Effector memory CD8-positive, alpha-beta T cell (primary cell): ENCODE results near the gene RAB26.
A peak's percentile ranks its signal among the peaks of the same experiment; 100 is the strongest.

Experiments used
- ATAC-seq: fragments of 150-1000 bp; cut with Tn5 transposase; replicated peaks from 2 replicates; pipeline ENCODE4 v1.10.0; 2021; ENCODE audit warnings: mild to moderate bottlenecking, moderate library complexity
- DNase-seq, 3 experiments: peaks; one replicate each; pipeline ENCODE4 v3.0.0; 2021
- H3K27ac Mint-ChIP-seq, 2 donors: one replicate each; pipeline ENCODE4 v1.8.0; 2022; ENCODE audit warnings: mild to moderate bottlenecking in 2 of 2, mixed read lengths in 2 of 2, moderate library complexity in 2 of 2
- H3K27me3 Mint-ChIP-seq, 2 donors: one replicate each; pipeline ENCODE4 v1.8.0; 2022; ENCODE audit warnings: mixed read lengths in 2 of 2
- H3K36me3 Mint-ChIP-seq: one replicate; pipeline ENCODE4 v1.8.0; 2022; ENCODE audit warnings: mild to moderate bottlenecking, moderate library complexity, mixed read lengths; ENCODE audit not compliant: insufficient read depth
- H3K4me1 Mint-ChIP-seq, 2 donors: one replicate each; pipeline ENCODE4 v1.8.0; 2022; ENCODE audit warnings: low read depth in 2 of 2, mixed read lengths in 2 of 2
- H3K4me3 Mint-ChIP-seq, 2 donors: one replicate each; pipeline ENCODE4 v1.8.0; 2022; ENCODE audit warnings: mild to moderate bottlenecking in 2 of 2, mixed read lengths in 2 of 2, moderate library complexity in 2 of 2
- H3K9me3 Mint-ChIP-seq, 2 donors: one replicate each; pipeline ENCODE4 v1.8.0; 2022; ENCODE audit warnings: mixed read lengths in 2 of 2

Gene RAB26

DNA sequence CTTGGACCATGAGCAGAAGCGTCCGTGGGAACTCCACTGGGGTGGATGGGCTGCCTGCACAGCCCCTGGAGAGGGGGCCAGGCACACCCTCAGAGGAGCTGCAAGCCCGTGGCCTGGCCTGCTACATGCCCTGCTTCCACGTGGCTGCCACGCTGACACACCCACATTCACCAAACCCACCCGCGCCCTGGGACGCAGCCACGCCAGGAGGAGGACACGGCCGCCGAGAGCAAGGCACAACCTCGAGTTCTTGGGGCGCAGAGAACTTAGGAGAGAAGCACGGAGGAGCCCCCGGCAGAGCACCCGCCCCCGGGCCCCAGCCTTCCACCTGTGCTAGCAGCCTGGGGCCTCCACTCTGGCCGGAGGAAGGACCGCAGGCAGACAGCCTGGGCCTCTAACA, 29.1 kb downstream of the RAB26 start:
- Mint-ChIP-seq H3K4me3 (no peak overlapping the region), H3K36me3 (peaks cover 10% of the 10 kb centered on the region), H3K27ac (no peak overlapping the region), H3K27me3 (no peaks in the 10 kb centered on the region), H3K4me1 (peaks cover 5 to 9% of the 10 kb centered on the region in 2 donors), H3K9me3 (no peaks in the 10 kb centered on the region)
- no peak for ATAC-seq
- no peak for DNase-seq

DNA sequence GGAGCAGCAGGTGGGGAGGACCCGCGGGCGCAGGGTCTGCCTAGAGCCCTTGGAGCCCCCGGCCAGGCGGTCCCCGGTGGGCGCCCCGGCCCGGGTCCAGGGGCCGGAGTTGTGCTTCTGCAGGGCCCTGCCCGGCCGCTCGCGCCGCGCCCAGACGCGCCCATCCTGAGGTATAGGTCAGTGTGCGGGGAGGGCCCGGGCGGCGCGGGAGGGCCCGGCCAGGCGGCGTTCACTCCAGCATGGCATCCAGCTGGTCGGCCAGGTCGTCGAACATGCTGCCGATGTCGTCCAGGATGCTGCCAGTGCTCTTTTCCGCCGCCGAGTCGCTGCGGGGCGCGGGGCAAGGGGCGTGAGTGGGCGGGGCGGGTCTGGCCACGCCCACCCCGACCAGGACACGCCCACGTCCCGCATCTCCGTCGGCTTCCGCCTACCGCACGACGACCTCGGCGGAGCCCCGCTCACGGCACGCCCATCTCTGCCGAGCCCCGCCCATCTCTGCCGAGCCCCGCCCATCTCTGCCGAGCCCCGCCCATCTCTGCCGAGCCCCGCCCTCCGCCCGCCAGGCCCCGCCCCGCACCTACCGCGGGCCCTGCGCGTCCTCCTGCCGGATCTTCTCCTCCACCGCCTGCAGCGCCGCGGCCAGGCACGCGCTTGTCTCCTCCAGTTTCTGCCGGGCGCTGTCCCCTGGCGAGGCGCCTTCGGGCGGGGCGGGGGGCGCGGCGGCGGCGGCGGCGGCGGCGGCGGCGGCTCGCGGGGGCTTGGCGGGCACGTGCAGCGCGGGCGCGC, 30.1 kb downstream of the RAB26 start:
- H3K4me1 Mint-ChIP-seq: peaks cover 5 to 9% of the 10 kb centered on the region in 2 donors
- DNase-seq (peak; percentile 19 to 30 (median 25)), ATAC-seq (peak; percentile 79)
- peaks cover 10% of the 10 kb centered on the region for H3K36me3 Mint-ChIP-seq
- no peaks in the 10 kb centered on the region for H3K27me3 Mint-ChIP-seq
- H3K4me3 Mint-ChIP-seq: no peak overlapping the region
- H3K9me3 Mint-ChIP-seq: no peaks in the 10 kb centered on the region
- no peak overlapping the region for H3K27ac Mint-ChIP-seq

DNA sequence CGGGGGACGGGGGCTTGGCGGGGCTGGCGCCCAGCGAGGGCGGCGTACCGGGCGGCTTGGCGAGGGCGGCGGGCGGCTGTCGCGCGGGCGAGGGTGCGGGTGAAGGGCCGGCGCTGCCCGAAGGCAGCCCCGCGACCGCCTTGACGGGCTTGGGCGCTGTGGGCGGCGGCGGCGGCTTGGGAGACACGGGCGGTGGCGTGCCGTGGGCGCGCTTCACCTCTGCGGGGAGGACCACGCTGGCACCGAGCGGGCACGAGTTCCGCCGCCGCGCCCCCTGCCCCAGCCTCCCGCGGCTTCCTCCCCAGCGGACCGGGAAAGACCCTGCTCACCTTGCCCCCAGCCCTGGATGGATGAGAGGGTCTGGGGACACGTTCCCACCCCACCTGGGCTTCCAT, 30.7 kb downstream of the RAB26 start:
- H3K27ac Mint-ChIP-seq: no peak overlapping the region
- H3K36me3 Mint-ChIP-seq: peaks cover 6% of the 10 kb centered on the region
- no peaks in the 10 kb centered on the region for H3K27me3 Mint-ChIP-seq
- peaks cover 5 to 8% of the 10 kb centered on the region in 2 donors for H3K4me1 Mint-ChIP-seq
- ATAC-seq: peak; percentile 5
- no peak overlapping the region for H3K4me3 Mint-ChIP-seq
- no peak for DNase-seq
- no peaks in the 10 kb centered on the region for H3K9me3 Mint-ChIP-seq

DNA sequence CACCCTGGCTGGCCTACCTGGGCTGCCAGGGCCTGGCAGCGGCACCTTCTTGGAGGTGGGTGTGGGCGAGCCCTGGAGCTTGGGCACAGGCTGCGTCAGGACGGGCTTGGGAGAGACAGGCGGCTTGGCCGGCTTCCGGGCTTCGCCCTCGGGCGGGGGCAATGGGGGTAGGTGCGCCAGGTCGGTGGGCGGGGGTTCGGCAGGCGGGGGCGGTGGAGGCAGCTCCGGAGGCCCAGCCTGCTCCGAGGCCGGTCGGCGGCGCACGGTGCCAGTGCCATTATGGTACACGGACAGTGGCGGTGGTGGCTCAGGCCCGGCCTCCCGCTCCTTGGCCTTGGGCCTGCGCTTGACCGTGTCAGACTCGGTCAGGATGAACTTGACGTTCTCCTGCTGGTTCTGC, 31.2 kb downstream of the RAB26 start:
- no peak for DNase-seq
- no peak for ATAC-seq
- Mint-ChIP-seq H3K36me3 (peaks cover 6% of the 10 kb centered on the region), H3K27ac (no peak overlapping the region), H3K27me3 (no peaks in the 10 kb centered on the region), H3K9me3 (no peaks in the 10 kb centered on the region), H3K4me1 (peaks cover 5 to 8% of the 10 kb centered on the region in 2 donors), H3K4me3 (no peak overlapping the region)

DNA sequence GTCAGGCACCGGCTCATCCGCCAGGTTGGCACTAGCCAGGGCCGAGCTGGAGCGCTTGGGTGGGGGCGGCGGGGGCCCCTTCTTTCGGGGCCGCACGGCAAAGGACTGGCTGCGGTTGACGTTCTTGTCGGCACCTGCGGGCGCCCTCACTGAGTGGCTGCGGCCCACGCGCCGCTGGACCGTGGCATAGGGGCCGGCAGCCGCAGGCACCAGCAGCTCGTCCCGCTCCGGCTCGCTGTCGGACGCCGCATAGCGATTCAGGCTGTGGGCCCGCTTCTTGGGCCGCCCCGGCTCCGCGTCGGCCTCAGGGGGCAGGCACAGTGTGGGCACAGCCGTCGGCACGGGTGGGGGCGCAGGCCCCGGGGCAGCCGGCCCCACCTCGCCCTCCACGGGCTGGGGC, 32.0 kb downstream of the RAB26 start:
- H3K27ac Mint-ChIP-seq: no peak overlapping the region
- no peaks in the 10 kb centered on the region for H3K9me3 Mint-ChIP-seq

DNA sequence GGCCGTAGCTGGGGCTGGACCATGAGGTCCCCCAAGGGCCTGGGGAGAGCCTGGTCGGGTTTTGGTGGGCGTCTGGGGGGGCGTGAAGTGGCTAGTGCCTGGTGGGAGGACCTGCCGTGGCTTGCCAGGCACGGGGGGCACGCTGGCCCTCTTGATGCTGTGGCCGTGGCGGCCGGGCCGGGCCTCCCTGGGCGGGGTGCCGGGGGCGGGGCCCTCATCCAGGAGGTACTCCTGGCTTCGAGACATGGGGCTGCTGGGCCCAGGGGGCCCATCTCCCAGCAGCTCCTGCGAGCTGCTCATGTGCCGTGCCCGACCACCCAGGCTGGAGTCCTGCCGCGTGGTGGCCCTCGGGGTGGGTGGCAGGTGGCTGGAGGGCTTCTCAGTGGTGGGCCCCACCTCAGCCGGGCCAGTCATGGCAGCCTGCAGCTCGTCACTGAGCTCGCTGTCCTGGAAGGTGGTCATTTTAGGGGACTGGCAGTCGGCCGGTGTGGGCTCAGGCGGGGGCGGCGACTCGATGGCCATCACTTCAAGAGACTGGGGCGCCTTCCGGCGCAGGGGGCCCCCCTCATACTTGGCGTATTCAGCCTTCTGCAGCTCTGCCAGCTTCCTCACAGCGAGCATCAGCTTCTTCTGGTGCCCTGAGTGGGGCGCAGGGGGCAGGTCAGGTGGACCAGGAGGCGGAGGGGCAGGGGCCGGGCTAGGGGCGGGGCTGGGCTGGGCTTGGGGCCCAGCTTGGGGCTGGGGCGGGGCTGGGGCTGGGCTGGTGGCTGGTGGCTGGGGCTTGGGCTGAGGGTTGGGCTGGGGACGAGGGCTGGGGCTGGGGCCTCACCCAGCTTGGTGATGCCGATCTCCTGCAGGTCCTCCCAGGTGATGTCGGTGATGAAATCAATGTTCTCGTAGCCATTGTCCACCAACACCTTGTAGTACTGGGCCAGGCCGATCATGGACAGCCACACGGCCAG, 32.8 kb downstream of the RAB26 start:
- Mint-ChIP-seq H3K27me3 (no peaks in the 10 kb centered on the region), H3K27ac (no peak overlapping the region), H3K4me1 (peaks cover 5 to 8% of the 10 kb centered on the region in 2 donors), H3K4me3 (no peak overlapping the region), H3K36me3 (peaks cover 2% of the 10 kb centered on the region), H3K9me3 (no peaks in the 10 kb centered on the region)
- DNase-seq (no peak), ATAC-seq (no peak)

More for the DNA sequence above, 32.0 kb downstream of the RAB26 start:
- ATAC-seq: no peak
- DNase-seq: no peak
- H3K4me1 Mint-ChIP-seq: peaks cover 5 to 8% of the 10 kb centered on the region in 2 donors
- no peak overlapping the region for H3K4me3 Mint-ChIP-seq
- H3K36me3 Mint-ChIP-seq: peaks cover 6% of the 10 kb centered on the region
- no peaks in the 10 kb centered on the region for H3K27me3 Mint-ChIP-seq

DNA sequence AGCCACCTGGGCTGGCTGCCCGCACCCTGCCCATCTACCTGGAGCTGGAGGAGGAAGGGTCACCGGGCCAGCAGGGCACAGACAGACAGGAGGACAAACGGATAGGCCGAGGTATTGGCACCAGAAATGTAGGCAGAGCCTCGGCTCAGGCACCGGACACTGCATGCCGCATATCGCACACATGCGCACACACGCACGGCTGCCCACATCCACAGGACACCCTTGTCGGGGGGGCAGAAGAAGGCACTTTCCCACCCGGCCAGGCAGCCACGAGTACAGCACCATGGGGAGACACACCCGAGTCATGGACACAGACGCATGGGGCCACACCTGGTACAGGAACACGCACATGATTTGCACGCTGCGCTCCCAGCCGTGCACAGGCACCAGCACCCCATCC, 33.5 kb downstream of the RAB26 start:
- H3K27ac Mint-ChIP-seq: peak overlapping the region in 1 of 2 donors; percentile 65
- H3K27me3 Mint-ChIP-seq: no peaks in the 10 kb centered on the region
- ATAC-seq: no peak
- peaks cover 5 to 8% of the 10 kb centered on the region in 2 donors for H3K4me1 Mint-ChIP-seq
- no peak for DNase-seq
- no peaks in the 10 kb centered on the region for H3K36me3 Mint-ChIP-seq
- no peak overlapping the region for H3K4me3 Mint-ChIP-seq
- no peaks in the 10 kb centered on the region for H3K9me3 Mint-ChIP-seq

DNA sequence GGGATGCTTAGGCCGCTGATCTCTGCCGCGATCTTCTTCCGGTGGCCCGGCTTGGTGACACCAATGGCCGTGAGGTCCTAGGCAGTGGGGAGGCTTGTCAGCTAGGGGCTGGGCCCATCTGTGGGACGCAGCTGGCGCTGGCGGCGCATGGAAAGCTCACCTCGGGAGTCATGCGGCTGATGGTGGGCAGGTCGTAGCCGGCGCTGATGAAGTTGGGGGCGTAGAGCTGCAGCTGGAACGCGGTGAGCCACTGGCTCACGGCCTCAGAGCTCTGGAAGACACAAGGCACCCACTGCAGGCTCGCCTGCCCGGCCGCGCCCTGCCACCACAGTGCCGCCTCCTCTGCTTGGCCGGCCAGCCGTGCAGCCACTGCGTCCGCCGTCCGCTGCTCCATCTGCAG, 35.2 kb downstream of the RAB26 start:
- no peak overlapping the region for H3K27ac Mint-ChIP-seq
- H3K4me3 Mint-ChIP-seq: no peak overlapping the region
- ATAC-seq (no peak), DNase-seq (no peak)
- H3K36me3 Mint-ChIP-seq: no peaks in the 10 kb centered on the region
- no peaks in the 10 kb centered on the region for H3K27me3 Mint-ChIP-seq
- H3K4me1 Mint-ChIP-seq: peaks cover 5 to 8% of the 10 kb centered on the region in 2 donors
- no peaks in the 10 kb centered on the region for H3K9me3 Mint-ChIP-seq

DNA sequence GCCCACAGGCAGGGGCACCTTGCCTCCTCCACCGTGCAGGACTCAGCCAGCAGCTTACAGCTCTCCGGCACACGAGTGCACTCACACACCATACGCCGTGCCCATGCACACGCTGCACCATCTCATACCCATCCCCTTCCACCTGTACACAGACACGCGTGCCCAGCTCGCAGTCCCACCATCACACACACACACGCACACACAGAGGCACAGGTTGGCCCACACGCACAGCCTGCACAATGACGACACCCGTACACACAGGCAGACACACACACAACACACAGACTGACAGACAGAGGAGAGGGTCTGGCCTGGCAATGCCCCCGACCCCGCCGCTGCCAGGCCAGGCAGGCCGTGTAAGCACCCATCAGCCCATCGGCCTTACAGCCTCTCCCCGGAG, 35.9 kb downstream of the RAB26 start:
- no peak for ATAC-seq
- H3K27ac Mint-ChIP-seq: no peak overlapping the region

DNA sequence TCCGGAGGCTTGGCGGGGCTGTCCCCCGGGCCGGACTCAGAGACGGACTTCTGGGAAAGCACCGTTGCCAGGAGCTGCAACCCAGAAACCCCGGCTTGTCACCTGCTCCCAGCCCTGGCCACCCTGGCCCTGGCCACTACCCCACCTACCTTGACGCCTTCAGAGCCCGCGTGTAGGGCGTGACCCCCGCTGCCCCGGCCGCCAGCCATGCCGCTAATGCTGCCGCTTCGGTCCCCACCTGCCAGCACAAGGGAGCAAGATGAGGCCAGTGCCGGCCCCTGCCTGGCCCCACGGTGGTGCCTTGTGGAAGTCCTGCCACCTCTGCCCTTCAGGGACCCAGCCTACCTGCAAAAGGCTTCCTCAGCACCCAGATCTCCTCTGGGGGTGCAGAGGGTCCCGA, 36.5 kb downstream of the RAB26 start:
- Mint-ChIP-seq H3K27me3 (no peaks in the 10 kb centered on the region), H3K4me3 (no peak overlapping the region), H3K4me1 (peaks cover 5 to 8% of the 10 kb centered on the region in 2 donors), H3K36me3 (no peaks in the 10 kb centered on the region), H3K27ac (no peak overlapping the region), H3K9me3 (no peaks in the 10 kb centered on the region)
- DNase-seq: no peak
- ATAC-seq: no peak

More for the DNA sequence above, 35.9 kb downstream of the RAB26 start:
- peaks cover 5 to 8% of the 10 kb centered on the region in 2 donors for H3K4me1 Mint-ChIP-seq
- no peaks in the 10 kb centered on the region for H3K9me3 Mint-ChIP-seq
- DNase-seq: no peak
- no peak overlapping the region for H3K4me3 Mint-ChIP-seq
- H3K27me3 Mint-ChIP-seq: no peaks in the 10 kb centered on the region
- no peaks in the 10 kb centered on the region for H3K36me3 Mint-ChIP-seq

DNA sequence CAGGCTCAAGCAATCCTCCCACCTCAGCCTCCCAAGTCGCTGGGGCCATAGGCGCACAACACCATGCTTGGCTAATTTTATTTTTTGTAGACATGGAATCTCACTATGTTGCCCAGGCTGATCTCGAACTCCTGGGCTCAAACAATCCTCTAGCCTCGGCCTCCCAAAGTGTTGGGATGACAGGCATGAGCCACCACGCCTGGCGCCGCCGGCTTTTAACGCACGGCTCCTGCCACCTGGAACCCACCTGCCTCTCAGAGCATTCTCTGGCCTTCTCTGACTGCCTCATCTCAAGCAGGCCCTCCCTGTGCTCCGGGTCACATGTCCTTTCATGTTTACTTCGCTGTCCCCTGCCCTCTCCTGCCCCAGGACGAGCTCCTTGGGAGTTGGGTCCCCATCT, 37.6 kb downstream of the RAB26 start:
- DNase-seq (no peak), ATAC-seq (no peak)
- Mint-ChIP-seq H3K4me1 (peaks cover 5 to 8% of the 10 kb centered on the region in 2 donors), H3K27ac (peak overlapping the region in 1 of 2 donors; percentile 68), H3K4me3 (no peak overlapping the region), H3K27me3 (no peaks in the 10 kb centered on the region), H3K36me3 (no peaks in the 10 kb centered on the region), H3K9me3 (no peaks in the 10 kb centered on the region)

DNA sequence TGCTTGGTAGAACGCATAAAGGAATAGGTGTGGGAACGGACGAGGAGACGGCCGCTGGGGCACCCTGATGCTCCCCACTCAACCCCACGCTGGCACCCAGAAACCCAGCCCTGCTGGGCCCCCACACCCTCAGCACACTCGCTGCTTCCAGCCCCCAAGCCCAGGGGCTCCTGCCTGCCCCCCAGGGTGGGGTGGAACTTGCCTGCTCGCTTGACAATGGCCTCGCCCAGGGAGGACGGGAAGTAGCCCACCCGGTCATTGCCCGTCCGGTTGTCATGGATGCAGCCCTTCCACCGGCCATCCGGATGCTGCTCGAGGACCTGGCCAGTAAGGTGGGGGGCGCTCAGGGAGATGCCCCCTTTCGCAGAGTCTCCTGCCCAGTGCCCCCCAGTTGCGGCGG, 38.1 kb downstream of the RAB26 start:
- peaks cover 5 to 8% of the 10 kb centered on the region in 2 donors for H3K4me1 Mint-ChIP-seq
- no peaks in the 10 kb centered on the region for H3K36me3 Mint-ChIP-seq
- ATAC-seq (no peak), DNase-seq (no peak)
- H3K27me3 Mint-ChIP-seq: no peaks in the 10 kb centered on the region
- H3K27ac Mint-ChIP-seq: no peak overlapping the region
- H3K4me3 Mint-ChIP-seq: no peak overlapping the region
- no peaks in the 10 kb centered on the region for H3K9me3 Mint-ChIP-seq

DNA sequence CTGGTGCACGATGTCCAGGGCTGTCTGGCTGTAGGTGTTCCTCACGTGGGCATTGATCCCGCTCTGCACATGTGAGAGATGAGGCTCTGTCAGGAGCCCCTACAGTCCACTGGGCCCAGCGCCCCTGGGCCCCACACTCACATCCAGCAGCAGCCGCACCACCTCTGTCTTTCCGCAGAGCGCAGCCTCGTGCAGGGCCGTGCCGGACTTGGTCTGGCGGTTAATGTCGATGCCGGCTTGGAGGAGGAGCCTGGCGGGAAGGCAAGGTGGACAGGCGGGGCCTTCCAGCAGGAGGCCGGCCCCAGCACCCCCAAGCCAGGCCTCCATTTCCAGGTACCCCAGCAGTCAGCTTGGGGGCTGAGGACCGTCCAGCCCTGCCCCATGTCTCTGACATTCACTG, 38.8 kb downstream of the RAB26 start:
- DNase-seq (no peak), ATAC-seq (no peak)
- Mint-ChIP-seq H3K27me3 (no peaks in the 10 kb centered on the region), H3K4me1 (peaks cover 3% of the 10 kb centered on the region in 2 donors), H3K4me3 (no peak overlapping the region), H3K36me3 (no peaks in the 10 kb centered on the region), H3K9me3 (no peaks in the 10 kb centered on the region), H3K27ac (no peak overlapping the region)

DNA sequence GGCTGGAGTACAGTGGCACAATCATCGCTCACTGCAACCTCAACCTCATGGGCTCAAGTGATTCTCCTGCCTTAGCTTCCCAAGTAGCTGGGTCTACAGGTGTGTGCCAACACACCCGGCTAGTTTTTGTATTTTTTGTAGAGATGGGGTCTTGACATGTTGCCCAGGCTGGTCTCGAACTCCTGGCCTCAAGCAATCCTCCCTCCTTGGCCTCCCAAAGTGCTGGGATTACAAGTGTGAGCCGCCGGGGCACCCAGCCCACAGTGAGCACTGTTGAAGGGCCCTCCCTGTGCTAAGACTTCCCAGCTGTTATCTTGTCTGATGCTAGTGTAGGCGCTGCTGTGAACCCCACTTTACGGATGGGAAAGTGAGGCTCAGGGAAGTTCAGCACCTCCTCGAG, 40.0 kb downstream of the RAB26 start:
- no peaks in the 10 kb centered on the region for H3K36me3 Mint-ChIP-seq
- H3K4me1 Mint-ChIP-seq: no peaks in the 10 kb centered on the region
- DNase-seq: no peak
- H3K4me3 Mint-ChIP-seq: no peak overlapping the region
- no peaks in the 10 kb centered on the region for H3K9me3 Mint-ChIP-seq
- H3K27ac Mint-ChIP-seq: no peak overlapping the region
- ATAC-seq: no peak
- no peaks in the 10 kb centered on the region for H3K27me3 Mint-ChIP-seq
